HEK293 (cell line): ENCODE data around the gene PIM3.

ENCODE experiments used
- CTCF ChIA-PET: fragments of 350-600 bp; formaldehyde crosslinking; extraction: SDS; loops from one replicate; lab custom pipeline; 2021; ENCODE audit warnings: antibody characterized with exemption; lab: Yijun Ruan, JAX
- POLR2A ChIA-PET: fragments of 300-600 bp; formaldehyde crosslinking; extraction: SDS; loops from one replicate; lab custom pipeline; 2020; ENCODE audit warnings: antibody characterized with exemption, inconsistent platforms; lab: Yijun Ruan, JAX
- H3K27ac ChIP-seq: fragments of 200-500 bp; sonication (Bioruptor generic); 2 replicates; pipeline ENCODE4 v1.5.1; 2014; ENCODE audit warnings: low read depth, low read length, control low read depth, inconsistent platforms; ENCODE audit errors: extremely low read depth
- H3K36me3 ChIP-seq, 2 experiments: fragments of 200-500 bp in 1 of 2; sonication (Bioruptor generic) in 1 of 2; 1 replicate in 1 of 2; 2 replicates in 1 of 2; pipeline ENCODE4 v1.5.1; 2014 to 2017; ENCODE audit warnings: inconsistent platforms in 2 of 2, low read length in 2 of 2; ENCODE audit not compliant: control insufficient read depth in 2 of 2, insufficient read depth in 1 of 2
- H3K4me1 ChIP-seq: fragments of 200-500 bp; sonication (Bioruptor generic); 2 replicates; pipeline ENCODE4 v1.5.1; 2014; ENCODE audit warnings: mild to moderate bottlenecking, low read length, inconsistent platforms; ENCODE audit not compliant: control insufficient read depth, insufficient read depth
- H3K4me3 ChIP-seq: 2 replicates; pipeline ENCODE4 v1.5.1; 2011; ENCODE audit warnings: low read depth, mild to moderate bottlenecking, control low read depth, low read length, moderate library complexity
- H3K9me3 ChIP-seq: fragments of 200-500 bp; sonication (Bioruptor generic); 2 replicates; pipeline ENCODE4 v1.5.1; 2014; ENCODE audit warnings: low read depth, low read length, inconsistent platforms; ENCODE audit not compliant: control insufficient read depth, insufficient read depth
- EGR2 ChIP-seq: fragments of 450-650 bp; formaldehyde crosslinking; IDR thresholded peaks from 2 replicates; pipeline ENCODE4 v1.5.1; 2016; ENCODE audit warnings: low read depth, missing biosample characterization, missing genetic modification characterization
- GLI4 ChIP-seq: fragments of 450-650 bp; formaldehyde crosslinking; IDR thresholded peaks from 2 replicates; pipeline ENCODE4 v1.5.1; 2016; ENCODE audit warnings: missing biosample characterization, missing genetic modification characterization
- HIC1 ChIP-seq: fragments of 450-650 bp; formaldehyde crosslinking; IDR thresholded peaks from 2 replicates; pipeline ENCODE4 v1.5.1; 2016; ENCODE audit warnings: missing biosample characterization, missing genetic modification characterization
- KLF1 ChIP-seq: fragments of 450-650 bp; formaldehyde crosslinking; IDR thresholded peaks from 2 replicates; pipeline ENCODE4 v1.5.1; 2016; ENCODE audit warnings: missing biosample characterization, missing genetic modification characterization
- KLF17 ChIP-seq: fragments of 450-650 bp; formaldehyde crosslinking; IDR thresholded peaks from 2 replicates; pipeline ENCODE4 v1.5.1; 2016; ENCODE audit warnings: missing biosample characterization, missing genetic modification characterization
- KLF7 ChIP-seq: fragments of 450-650 bp; formaldehyde crosslinking; IDR thresholded peaks from 2 replicates; pipeline ENCODE4 v1.5.1; 2016; ENCODE audit warnings: missing biosample characterization, missing genetic modification characterization, borderline replicate concordance
- KLF9 ChIP-seq: fragments of 450-650 bp; formaldehyde crosslinking; IDR thresholded peaks from 2 replicates; pipeline ENCODE4 v1.5.1; 2016; ENCODE audit warnings: missing biosample characterization, missing genetic modification characterization, low read depth
- MEIS1 ChIP-seq: sonication (generic); formaldehyde crosslinking; IDR thresholded peaks from 2 replicates; pipeline ENCODE4 v1.8.1; 2022; ENCODE audit warnings: missing genetic modification reagents, mild to moderate bottlenecking, borderline replicate concordance
- MYNN ChIP-seq: fragments of 450-650 bp; formaldehyde crosslinking; IDR thresholded peaks from 2 replicates; pipeline ENCODE4 v1.5.1; 2016; ENCODE audit warnings: missing biosample characterization, missing genetic modification characterization, borderline replicate concordance
- PBX3 ChIP-seq: sonication (generic); formaldehyde crosslinking; IDR thresholded peaks from 2 replicates; pipeline ENCODE4 v1.8.1; 2022; ENCODE audit warnings: mild to moderate bottlenecking, moderate library complexity, missing genetic modification reagents
- SP2 ChIP-seq: fragments of 450-650 bp; formaldehyde crosslinking; IDR thresholded peaks from 2 replicates; pipeline ENCODE4 v1.5.1; 2016; ENCODE audit warnings: missing biosample characterization, missing genetic modification characterization
- ZBTB1 ChIP-seq: fragments of 450-650 bp; formaldehyde crosslinking; IDR thresholded peaks from 2 replicates; pipeline ENCODE4 v1.5.1; 2016; ENCODE audit warnings: missing biosample characterization, missing genetic modification characterization
- ZBTB17 ChIP-seq: fragments of 450-650 bp; formaldehyde crosslinking; IDR thresholded peaks from 2 replicates; pipeline ENCODE4 v1.5.1; 2016; ENCODE audit warnings: missing biosample characterization, missing genetic modification characterization
- ZEB2 ChIP-seq: fragments of 450-650 bp; formaldehyde crosslinking; IDR thresholded peaks from 2 replicates; pipeline ENCODE4 v1.5.1; 2016; ENCODE audit warnings: missing biosample characterization, missing genetic modification characterization
- ZFHX2 ChIP-seq: fragments of 450-650 bp; formaldehyde crosslinking; conservative IDR thresholded peaks from 2 replicates; pipeline ENCODE4 v1.5.1; 2016; ENCODE audit warnings: missing biosample characterization, missing genetic modification characterization
- ZFP41 ChIP-seq: fragments of 450-650 bp; formaldehyde crosslinking; IDR thresholded peaks from 2 replicates; pipeline ENCODE4 v1.5.1; 2016; ENCODE audit warnings: missing biosample characterization, missing genetic modification characterization, borderline replicate concordance
- ZNF112 ChIP-seq: fragments of 450-650 bp; formaldehyde crosslinking; IDR thresholded peaks from 2 replicates; pipeline ENCODE4 v1.5.0; 2017; ENCODE audit warnings: missing biosample characterization, missing genetic modification characterization
- ZNF121 ChIP-seq: fragments of 450-650 bp; formaldehyde crosslinking; IDR thresholded peaks from 2 replicates; pipeline ENCODE4 v1.5.1; 2016; ENCODE audit warnings: missing biosample characterization, missing genetic modification characterization
- ZNF202 ChIP-seq: fragments of 450-650 bp; formaldehyde crosslinking; IDR thresholded peaks from 2 replicates; pipeline ENCODE4 v1.5.1; 2016; ENCODE audit warnings: missing biosample characterization, missing genetic modification characterization, borderline replicate concordance
- ZNF324 ChIP-seq: fragments of 450-650 bp; formaldehyde crosslinking; IDR thresholded peaks from 2 replicates; pipeline ENCODE4 v1.5.1; 2016; ENCODE audit warnings: missing biosample characterization, missing genetic modification characterization
- ZNF394 ChIP-seq: fragments of 450-650 bp; formaldehyde crosslinking; IDR thresholded peaks from 2 replicates; pipeline ENCODE4 v1.5.1; 2016; ENCODE audit warnings: missing biosample characterization, missing genetic modification characterization, mild to moderate bottlenecking, moderate library complexity, borderline replicate concordance
- ZNF610 ChIP-seq: fragments of 450-650 bp; formaldehyde crosslinking; IDR thresholded peaks from 2 replicates; pipeline ENCODE4 v1.5.1; 2016; ENCODE audit warnings: missing biosample characterization, missing genetic modification characterization, borderline replicate concordance
- ZNF629 ChIP-seq: fragments of 450-650 bp; formaldehyde crosslinking; IDR thresholded peaks from 2 replicates; pipeline ENCODE4 v1.5.1; 2017; ENCODE audit warnings: missing biosample characterization, missing genetic modification characterization
- ZSCAN16 ChIP-seq: fragments of 450-650 bp; formaldehyde crosslinking; IDR thresholded peaks from 2 replicates; pipeline ENCODE4 v1.5.1; 2016; ENCODE audit warnings: missing biosample characterization, missing genetic modification characterization
- TF ChIP-seq, protein P1 (sequence below): fragments of 450-650 bp; formaldehyde crosslinking; IDR thresholded peaks from 2 replicates; pipeline ENCODE4; 2016; ENCODE audit warnings: missing biosample characterization, missing genetic modification characterization
- TF ChIP-seq, protein P2 (sequence below): fragments of 450-650 bp; formaldehyde crosslinking; IDR thresholded peaks from 2 replicates; pipeline ENCODE4 v1.5.1; 2016; ENCODE audit warnings: missing biosample characterization, missing genetic modification characterization
- TF ChIP-seq, protein P3 (sequence below): fragments of 450-650 bp; formaldehyde crosslinking; IDR thresholded peaks from 2 replicates; pipeline ENCODE4 v1.5.1; 2017; ENCODE audit warnings: missing biosample characterization, missing genetic modification characterization

Gene PIM3

GRCh38 chr22:49960159-49961004 lies at the start of gene PIM3:
Gene PIM3 (plus strand): TSS chr22:49960772. CDS start chr22:49960948, 176 bp downstream.
- peaks cover 10 to 38% of the 10 kb centered on the region in 2 experiments for H3K36me3 ChIP-seq
- peak within 1 kb of the TSS; percentile 99 for H3K27ac ChIP-seq
- H3K9me3 ChIP-seq = no peaks in the 10 kb centered on the region
- peaks cover 12% of the 10 kb centered on the region for H3K4me1 ChIP-seq
- ChIA-PET CTCF (interaction anchor here (1.2 kb wide), 1 partner anchor 30 kb away, joined by 3 read pairs; no protein-coding TSS in a partner anchor), POLR2A (interaction anchor here (1.0 to 3.3 kb wide), 7 partner anchors 8 to 70 kb away, joined by 3 to 26 read pairs (median 5); no protein-coding TSS in a partner anchor)
- peak within 1 kb of the TSS; percentile 83 for H3K4me3 ChIP-seq
- TF ChIP-seq, protein P1, sequence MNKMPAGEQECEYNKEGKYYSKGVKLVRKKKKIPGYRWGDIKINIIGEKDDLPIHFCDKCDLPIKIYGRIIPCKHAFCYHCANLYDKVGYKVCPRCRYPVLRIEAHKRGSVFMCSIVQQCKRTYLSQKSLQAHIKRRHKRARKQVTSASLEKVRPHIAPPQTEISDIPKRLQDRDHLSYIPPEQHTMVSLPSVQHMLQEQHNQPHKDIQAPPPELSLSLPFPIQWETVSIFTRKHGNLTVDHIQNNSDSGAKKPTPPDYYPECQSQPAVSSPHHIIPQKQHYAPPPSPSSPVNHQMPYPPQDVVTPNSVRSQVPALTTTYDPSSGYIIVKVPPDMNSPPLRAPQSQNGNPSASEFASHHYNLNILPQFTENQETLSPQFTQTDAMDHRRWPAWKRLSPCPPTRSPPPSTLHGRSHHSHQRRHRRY = no peak
- TF ChIP-seq ZBTB17 (peak; percentile 26; the same call in 1 of the 2 replicates), MYNN (tag by site-specific recombination) (no peak), ZEB2 (tag by site-specific recombination) (peak; percentile 42; the same call in 1 of the 2 replicates), ZSCAN16 (tag by site-specific recombination) (no peak), ZNF394 (no peak), GLI4 (no peak), PBX3 (peak; percentile 17), ZFHX2 (peak; percentile 77), KLF1 (tag by site-specific recombination) (peak; percentile 11; the same call in 1 of the 2 replicates), ZFP41 (tag by site-specific recombination) (no peak), ZNF324 (tag by site-specific recombination) (no peak), MEIS1 (CRISPR knock-in tag) (0 out of 2 replicates have a peak, but pooled peaks have one; percentile 27), ZNF202 (tag by site-specific recombination) (no peak), ZNF121 (tag by site-specific recombination) (peak; percentile 52; the same call in 1 of the 2 replicates), ZNF610 (0 out of 2 replicates have a peak, but pooled peaks have one; percentile 26), SP2 (tag by site-specific recombination) (peak; percentile 83), EGR2 (peak; percentile 59), HIC1 (tag by site-specific recombination) (no peak), KLF7 (tag by site-specific recombination) (no peak; the same call in 1 of the 2 replicates), ZNF112 (tag by site-specific recombination) (no peak), ZBTB1 (no peak), KLF17 (tag by site-specific recombination) (peak; percentile 72; the same call in 1 of the 2 replicates), ZNF629 (tag by site-specific recombination) (no peak), KLF9 (tag by site-specific recombination) (peak; percentile 60)
- TF ChIP-seq, protein P2, sequence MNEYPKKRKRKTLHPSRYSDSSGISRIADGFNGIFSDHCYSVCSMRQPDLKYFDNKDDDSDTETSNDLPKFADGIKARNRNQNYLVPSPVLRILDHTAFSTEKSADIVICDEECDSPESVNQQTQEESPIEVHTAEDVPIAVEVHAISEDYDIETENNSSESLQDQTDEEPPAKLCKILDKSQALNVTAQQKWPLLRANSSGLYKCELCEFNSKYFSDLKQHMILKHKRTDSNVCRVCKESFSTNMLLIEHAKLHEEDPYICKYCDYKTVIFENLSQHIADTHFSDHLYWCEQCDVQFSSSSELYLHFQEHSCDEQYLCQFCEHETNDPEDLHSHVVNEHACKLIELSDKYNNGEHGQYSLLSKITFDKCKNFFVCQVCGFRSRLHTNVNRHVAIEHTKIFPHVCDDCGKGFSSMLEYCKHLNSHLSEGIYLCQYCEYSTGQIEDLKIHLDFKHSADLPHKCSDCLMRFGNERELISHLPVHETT (tag by site-specific recombination) = no peak
- TF ChIP-seq, protein P3, sequence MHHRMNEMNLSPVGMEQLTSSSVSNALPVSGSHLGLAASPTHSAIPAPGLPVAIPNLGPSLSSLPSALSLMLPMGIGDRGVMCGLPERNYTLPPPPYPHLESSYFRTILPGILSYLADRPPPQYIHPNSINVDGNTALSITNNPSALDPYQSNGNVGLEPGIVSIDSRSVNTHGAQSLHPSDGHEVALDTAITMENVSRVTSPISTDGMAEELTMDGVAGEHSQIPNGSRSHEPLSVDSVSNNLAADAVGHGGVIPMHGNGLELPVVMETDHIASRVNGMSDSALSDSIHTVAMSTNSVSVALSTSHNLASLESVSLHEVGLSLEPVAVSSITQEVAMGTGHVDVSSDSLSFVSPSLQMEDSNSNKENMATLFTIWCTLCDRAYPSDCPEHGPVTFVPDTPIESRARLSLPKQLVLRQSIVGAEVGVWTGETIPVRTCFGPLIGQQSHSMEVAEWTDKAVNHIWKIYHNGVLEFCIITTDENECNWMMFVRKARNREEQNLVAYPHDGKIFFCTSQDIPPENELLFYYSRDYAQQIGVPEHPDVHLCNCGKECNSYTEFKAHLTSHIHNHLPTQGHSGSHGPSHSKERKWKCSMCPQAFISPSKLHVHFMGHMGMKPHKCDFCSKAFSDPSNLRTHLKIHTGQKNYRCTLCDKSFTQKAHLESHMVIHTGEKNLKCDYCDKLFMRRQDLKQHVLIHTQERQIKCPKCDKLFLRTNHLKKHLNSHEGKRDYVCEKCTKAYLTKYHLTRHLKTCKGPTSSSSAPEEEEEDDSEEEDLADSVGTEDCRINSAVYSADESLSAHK (tag by site-specific recombination) = 0 out of 2 replicates have a peak, but pooled peaks have one; percentile 5
